ENCODE data around the gene TBC1D7.

TBC1D7 gene

GRCh38 chr6:13346245-13346644 is 17.9 kb upstream of the TBC1D7 start:
- no peak overlapping the region for H3K14ac ChIP-seq (ENCODE audit: low read length in 2 of 2)
- H2BK12ac ChIP-seq (ENCODE audit: low read length in 2 of 2) = no peak overlapping the region
- DNase-seq = no peak
- no peak overlapping the region for H3K9ac ChIP-seq (ENCODE audit: low read length)
- H3K36me3 ChIP-seq (ENCODE audit: control insufficient read depth in 1 of 2, insufficient read depth in 2 of 2, low read depth in 1 of 2, low read length in 2 of 2) = no peaks in the 10 kb centered on the region
- H2AK5ac ChIP-seq (ENCODE audit: low read length, severe bottlenecking) = no peak overlapping the region
- H3K23ac ChIP-seq (ENCODE audit: low read length in 2 of 2) = no peak overlapping the region
- no peak overlapping the region for H3K4ac ChIP-seq (ENCODE audit: low read depth in 1 of 2, low read length in 2 of 2)
- no peak overlapping the region for H3K27ac ChIP-seq (ENCODE audit: low read length, poor library complexity, severe bottlenecking)
- H3K18ac ChIP-seq (ENCODE audit: low read depth in 1 of 2, low read length in 2 of 2) = no peak overlapping the region
- no peak overlapping the region for H2BK120ac ChIP-seq (ENCODE audit: low read depth, low read length)
- peaks cover 0 to 8% of the 10 kb centered on the region in 2 experiments for H3K27me3 ChIP-seq (ENCODE audit: control insufficient read depth in 1 of 2, insufficient read depth in 1 of 2, low read length in 2 of 2)
- no peaks in the 10 kb centered on the region for H3K9me3 ChIP-seq (ENCODE audit: control insufficient read depth, low read length)
- H3K4me3 ChIP-seq (ENCODE audit: insufficient read depth in 1 of 2, low read depth in 1 of 2, low read length in 2 of 2) = no peak overlapping the region
- H4K8ac ChIP-seq (ENCODE audit: low read length) = no peak overlapping the region
- H3K4me2 ChIP-seq (ENCODE audit: low read length, poor library complexity, severe bottlenecking) = no peak overlapping the region
- H2BK15ac ChIP-seq (ENCODE audit: low read depth, poor library complexity, severe bottlenecking) = no peak overlapping the region
- H3K4me1 ChIP-seq (ENCODE audit: control insufficient read depth, insufficient read depth, low read depth, low read length) = no peaks in the 10 kb centered on the region
- no peaks in the 10 kb centered on the region for H3K79me1 ChIP-seq (replicated peaks; ENCODE audit: low read length, poor library complexity, severe bottlenecking)
- no peak overlapping the region for H4K91ac ChIP-seq (ENCODE audit: low read length)
- H2AFZ ChIP-seq (ENCODE audit: low read depth, low read length) = no peak overlapping the region
- H2BK5ac ChIP-seq (ENCODE audit: low read depth, low read length, poor library complexity, severe bottlenecking) = no peak overlapping the region
- 98% methylated on average over 3 of the region's 5 CpGs for WGBS

GRCh38 chr6:13342414-13343019 is 14.2 kb upstream of the TBC1D7 start:
- Histone ChIP-seq H2BK15ac (ENCODE audit: low read depth, poor library complexity, severe bottlenecking) (no peak overlapping the region), H3K79me1 (replicated peaks; ENCODE audit: low read length, poor library complexity, severe bottlenecking) (no peaks in the 10 kb centered on the region), H2AK5ac (ENCODE audit: low read length, severe bottlenecking) (no peak overlapping the region), H3K27ac (ENCODE audit: low read length, poor library complexity, severe bottlenecking) (no peak overlapping the region), H3K4ac (ENCODE audit: low read depth in 1 of 2, low read length in 2 of 2) (no peak overlapping the region), H3K18ac (ENCODE audit: low read depth in 1 of 2, low read length in 2 of 2) (no peak overlapping the region), H3K9me3 (ENCODE audit: control insufficient read depth, low read length) (no peaks in the 10 kb centered on the region), H3K27me3 (ENCODE audit: control insufficient read depth in 1 of 2, insufficient read depth in 1 of 2, low read length in 2 of 2) (peaks cover 0 to 25% of the 10 kb centered on the region in 2 experiments), H3K14ac (ENCODE audit: low read length in 2 of 2) (no peak overlapping the region), H3K4me1 (ENCODE audit: control insufficient read depth, insufficient read depth, low read depth, low read length) (no peaks in the 10 kb centered on the region), H3K9ac (ENCODE audit: low read length) (no peak overlapping the region), H2BK5ac (ENCODE audit: low read depth, low read length, poor library complexity, severe bottlenecking) (no peak overlapping the region), H4K91ac (ENCODE audit: low read length) (no peak overlapping the region), H3K36me3 (ENCODE audit: control insufficient read depth in 1 of 2, insufficient read depth in 2 of 2, low read depth in 1 of 2, low read length in 2 of 2) (no peaks in the 10 kb centered on the region), H2BK12ac (ENCODE audit: low read length in 2 of 2) (no peak overlapping the region), H4K8ac (ENCODE audit: low read length) (no peak overlapping the region), H3K23ac (ENCODE audit: low read length in 2 of 2) (no peak overlapping the region), H3K4me3 (ENCODE audit: insufficient read depth in 1 of 2, low read depth in 1 of 2, low read length in 2 of 2) (no peak overlapping the region), H3K4me2 (ENCODE audit: low read length, poor library complexity, severe bottlenecking) (no peak overlapping the region), H2AFZ (ENCODE audit: low read depth, low read length) (no peak overlapping the region), H2BK120ac (ENCODE audit: low read depth, low read length) (no peak overlapping the region)
- DNase-seq = no peak
- WGBS = 82% methylated on average over 4 of the region's 5 CpGs

- Histone ChIP-seq H3K36me3 (ENCODE audit: control insufficient read depth in 1 of 2, insufficient read depth in 2 of 2, low read depth in 1 of 2, low read length in 2 of 2) (no peaks in the 10 kb centered on the region), H2BK15ac (ENCODE audit: low read depth, poor library complexity, severe bottlenecking) (no peak overlapping the region), H2AFZ (ENCODE audit: low read depth, low read length) (no peak overlapping the region), H4K8ac (ENCODE audit: low read length) (peak overlapping the region; percentile 9), H3K18ac (ENCODE audit: low read depth in 1 of 2, low read length in 2 of 2) (no peak overlapping the region), H4K91ac (ENCODE audit: low read length) (no peak overlapping the region), H3K27me3 (ENCODE audit: control insufficient read depth in 1 of 2, insufficient read depth in 1 of 2, low read length in 2 of 2) (peaks cover 0 to 19% of the 10 kb centered on the region in 2 experiments), H2BK120ac (ENCODE audit: low read depth, low read length) (no peak overlapping the region), H3K27ac (ENCODE audit: low read length, poor library complexity, severe bottlenecking) (no peak overlapping the region), H2AK5ac (ENCODE audit: low read length, severe bottlenecking) (no peak overlapping the region), H3K4me2 (ENCODE audit: low read length, poor library complexity, severe bottlenecking) (no peak overlapping the region), H3K9me3 (ENCODE audit: control insufficient read depth, low read length) (no peaks in the 10 kb centered on the region), H3K4me3 (ENCODE audit: insufficient read depth in 1 of 2, low read depth in 1 of 2, low read length in 2 of 2) (no peak overlapping the region), H3K14ac (ENCODE audit: low read length in 2 of 2) (no peak overlapping the region), H2BK12ac (ENCODE audit: low read length in 2 of 2) (no peak overlapping the region), H3K4ac (ENCODE audit: low read depth in 1 of 2, low read length in 2 of 2) (no peak overlapping the region), H3K4me1 (ENCODE audit: control insufficient read depth, insufficient read depth, low read depth, low read length) (no peaks in the 10 kb centered on the region), H2BK5ac (ENCODE audit: low read depth, low read length, poor library complexity, severe bottlenecking) (no peak overlapping the region), H3K79me1 (replicated peaks; ENCODE audit: low read length, poor library complexity, severe bottlenecking) (no peaks in the 10 kb centered on the region), H3K23ac (ENCODE audit: low read length in 2 of 2) (no peak overlapping the region), H3K9ac (ENCODE audit: low read length) (no peak overlapping the region)
- no peak for DNase-seq
- 88% methylated on average over 5 of the region's 8 CpGs for WGBS
Measured at GRCh38 chr6:13339863-13340630, 11.7 kb upstream of the TBC1D7 start.

GRCh38 chr6:13338038-13338437 is 9.7 kb upstream of the TBC1D7 start:
- no peak overlapping the region for H4K91ac ChIP-seq (ENCODE audit: low read length)
- H2BK120ac ChIP-seq (ENCODE audit: low read depth, low read length) = no peak overlapping the region
- H2BK12ac ChIP-seq (ENCODE audit: low read length in 2 of 2) = no peak overlapping the region
- peaks cover 2% of the 10 kb centered on the region for H3K4me1 ChIP-seq (ENCODE audit: control insufficient read depth, insufficient read depth, low read depth, low read length)
- H3K18ac ChIP-seq (ENCODE audit: low read depth in 1 of 2, low read length in 2 of 2) = no peak overlapping the region
- H3K4me2 ChIP-seq (ENCODE audit: low read length, poor library complexity, severe bottlenecking) = no peak overlapping the region
- H3K4me3 ChIP-seq (ENCODE audit: insufficient read depth in 1 of 2, low read depth in 1 of 2, low read length in 2 of 2) = no peak overlapping the region
- no peak overlapping the region for H4K8ac ChIP-seq (ENCODE audit: low read length)
- no peak for DNase-seq
- H3K27ac ChIP-seq (ENCODE audit: low read length, poor library complexity, severe bottlenecking) = no peak overlapping the region
- H3K23ac ChIP-seq (ENCODE audit: low read length in 2 of 2) = no peak overlapping the region
- no peaks in the 10 kb centered on the region for H3K79me1 ChIP-seq (replicated peaks; ENCODE audit: low read length, poor library complexity, severe bottlenecking)
- H3K9ac ChIP-seq (ENCODE audit: low read length) = no peak overlapping the region
- no peak overlapping the region for H2AFZ ChIP-seq (ENCODE audit: low read depth, low read length)
- peaks cover 0 to 17% of the 10 kb centered on the region in 2 experiments for H3K27me3 ChIP-seq (ENCODE audit: control insufficient read depth in 1 of 2, insufficient read depth in 1 of 2, low read length in 2 of 2)
- no peaks in the 10 kb centered on the region for H3K9me3 ChIP-seq (ENCODE audit: control insufficient read depth, low read length)
- no peak overlapping the region for H2AK5ac ChIP-seq (ENCODE audit: low read length, severe bottlenecking)
- H2BK15ac ChIP-seq (ENCODE audit: low read depth, poor library complexity, severe bottlenecking) = no peak overlapping the region
- WGBS = no CpG with 5 or more reads among the region's 5 CpGs
- no peak overlapping the region for H3K4ac ChIP-seq (ENCODE audit: low read depth in 1 of 2, low read length in 2 of 2)
- H3K36me3 ChIP-seq (ENCODE audit: control insufficient read depth in 1 of 2, insufficient read depth in 2 of 2, low read depth in 1 of 2, low read length in 2 of 2) = no peaks in the 10 kb centered on the region
- no peak overlapping the region for H3K14ac ChIP-seq (ENCODE audit: low read length in 2 of 2)
- no peak overlapping the region for H2BK5ac ChIP-seq (ENCODE audit: low read depth, low read length, poor library complexity, severe bottlenecking)
